Measurements from ENCODE around the gene RS1.

DNA sequence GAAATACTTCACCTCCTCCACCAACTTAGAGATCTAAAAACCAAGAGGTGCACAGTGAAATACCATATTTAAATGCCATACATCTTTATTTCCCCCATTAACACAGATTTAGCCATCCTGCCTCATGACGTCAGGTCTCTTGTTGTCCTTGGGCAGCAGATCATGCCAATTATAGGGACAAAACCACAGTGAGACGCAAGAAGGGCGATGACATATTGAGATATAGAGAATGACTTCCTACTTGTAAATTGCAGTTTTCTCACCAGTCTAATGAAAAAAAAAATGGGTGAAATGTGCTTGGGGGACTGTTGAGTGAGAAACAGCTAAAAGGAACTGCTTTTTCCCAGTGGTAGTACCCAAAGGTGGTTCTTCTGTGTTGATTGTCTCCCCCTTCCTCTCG, 24.3 kb downstream of the RS1 start:
- TF ChIP-seq CTCF (conservative IDR thresholded peaks at IDR 0.05; ENCODE audit: low read depth, low read length) (no peak), MXI1 (IDR thresholded peaks at IDR 0.05; ENCODE audit: borderline replicate concordance, low read depth, low read length) (no peak), NFE2L2 (IDR thresholded peaks at IDR 0.05; ENCODE audit: low read depth, low read length) (no peak)

Measured in IMR-90 (cell line).